ENCODE data around the gene SULT2B1. TPM values are rescaled to one million over a fixed set of nuclear protein-coding genes. Genes with fewer than 3 reads are reported as not detected.
A peak's percentile ranks its signal among the peaks of the same experiment; 100 is the strongest.

Gene SULT2B1
- total RNA-seq, result 1 to 10 TPM in 2 of 4 donors, under 1 TPM in 1, not detected in 1; 0.93 to 3.9 (median 1.0) TPM

GRCh38 chr19:48551437-48552302 is at the start of gene SULT2B1:
TSS of gene SULT2B1 (plus strand) at chr19:48552172. CDS start at chr19:48552253, 81 bp downstream.
- Histone ChIP-seq H3K36me3 (no peaks in the 10 kb centered on the region), H3K9me3 (no peaks in the 10 kb centered on the region), H3K4me3 (no peak within 1 kb of the TSS), H3K4me1 (no peaks in the 10 kb centered on the region), H3K27me3 (peaks cover 67% of the 10 kb centered on the region), H3K27ac (no peak within 1 kb of the TSS)
- TF ChIP-seq EP300 (IDR thresholded peaks at IDR 0.05) (no peak), POLR2A (IDR thresholded peaks at IDR 0.05) (no peak), POLR2AphosphoS5 (IDR thresholded peaks at IDR 0.05) (no peak), CTCF (IDR thresholded peaks at IDR 0.05) (no peak)
- no peak for ATAC-seq
- 58 to 64% methylated on average over 3 to 13 of the region's 36 CpGs for WGBS, 2 donors (ENCODE audit: low coverage in 1 of 2)

DNA sequence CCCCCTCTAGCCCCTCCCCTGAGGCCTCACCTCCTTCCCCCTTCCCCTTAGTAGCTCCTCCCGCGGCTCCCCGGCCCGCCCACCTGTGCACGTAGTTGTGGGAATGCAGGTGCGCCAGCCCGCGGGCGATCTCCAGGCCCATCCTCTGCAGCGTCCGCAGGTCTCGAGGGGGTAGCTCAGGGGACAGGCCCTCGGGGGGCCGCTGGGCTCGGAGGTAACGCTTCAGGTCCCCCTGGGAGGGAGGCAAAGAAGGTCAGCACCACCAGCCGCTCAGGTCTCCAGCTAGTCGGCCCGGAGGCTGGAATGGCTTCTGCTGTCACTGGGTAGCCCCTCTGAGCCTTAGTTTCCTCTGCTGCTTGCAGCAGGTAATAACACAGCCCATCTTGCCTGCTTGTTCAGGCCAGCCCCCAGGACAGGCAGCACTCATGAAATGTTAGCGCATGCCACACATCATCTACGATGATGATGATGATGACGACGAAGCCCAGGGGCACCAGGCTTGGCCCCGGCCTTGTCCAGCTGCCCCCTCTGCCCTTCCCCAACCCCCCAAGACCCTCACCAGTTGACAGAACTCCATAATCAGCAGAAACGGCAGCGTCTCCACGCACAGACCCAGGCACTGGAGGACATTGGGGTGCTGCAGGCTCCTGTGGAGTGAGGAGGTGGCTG is 49.5 kb upstream of the SULT2B1 start:
- H3K9me3 ChIP-seq, result no peaks in the 10 kb centered on the region
- H3K4me3 ChIP-seq, result no peak overlapping the region
- ATAC-seq, result no peak
- peaks cover 0 to 20% (median 5%) of the 10 kb centered on the region in 3 donors for H3K4me1 ChIP-seq
- TF ChIP-seq CTCF (IDR thresholded peaks at IDR 0.05) (no peak), EP300 (IDR thresholded peaks at IDR 0.05) (no peak), POLR2A (IDR thresholded peaks at IDR 0.05) (no peak), POLR2AphosphoS5 (IDR thresholded peaks at IDR 0.05) (no peak)
- peaks cover 55% of the 10 kb centered on the region for H3K27me3 ChIP-seq
- 37% methylated on average over 8 of the region's 27 CpGs; no CpG with 5 or more reads in 1 of the 2 donors for WGBS, 2 donors (ENCODE audit: low coverage in 1 of 2)
- no peaks in the 10 kb centered on the region for H3K36me3 ChIP-seq
- H3K27ac ChIP-seq, result no peak overlapping the region

DNA sequence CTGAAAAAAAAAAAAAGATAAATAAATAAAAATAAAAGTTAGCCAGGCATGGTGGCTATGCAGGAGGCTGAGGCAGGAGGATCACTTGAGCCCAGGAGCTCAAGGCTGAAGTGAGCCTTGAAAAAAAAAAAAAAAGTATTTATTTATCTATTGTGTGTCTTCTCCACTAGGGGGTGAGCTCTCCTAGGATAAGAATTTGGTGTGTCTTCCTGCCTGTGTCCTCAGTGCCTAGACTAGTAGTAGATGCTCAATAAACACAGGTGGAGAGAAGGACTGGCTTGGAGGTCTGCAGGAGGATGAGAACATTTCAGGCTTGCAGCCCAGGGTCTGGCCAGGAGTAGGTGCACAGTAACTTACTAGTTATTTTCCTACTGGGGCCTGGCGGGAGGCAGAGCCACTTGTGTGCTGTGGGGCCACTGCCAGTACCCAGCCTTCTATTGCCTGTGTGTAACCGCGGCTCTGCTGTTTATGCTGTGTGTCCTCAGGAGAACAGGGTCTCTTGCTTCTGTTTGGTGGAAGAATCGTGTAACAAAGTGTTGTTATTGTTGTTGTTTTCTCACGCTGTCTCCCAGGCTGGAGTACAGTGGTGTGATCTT is 45.7 kb upstream of the SULT2B1 start:
- no peak for TF ChIP-seq POLR2AphosphoS5 (IDR thresholded peaks at IDR 0.05)
- peak in 3 of 4 experiments; percentile 43 to 47 (median 44) for TF ChIP-seq CTCF (IDR thresholded peaks at IDR 0.05)
- no peak for TF ChIP-seq EP300 (IDR thresholded peaks at IDR 0.05)
- no peak for TF ChIP-seq POLR2A (IDR thresholded peaks at IDR 0.05)
- no peak overlapping the region for H3K27ac ChIP-seq
- no peak overlapping the region for H3K4me3 ChIP-seq
- H3K27me3 ChIP-seq, result peaks cover 35% of the 10 kb centered on the region
- peaks cover 0 to 17% (median 5%) of the 10 kb centered on the region in 3 donors for H3K4me1 ChIP-seq
- WGBS, 2 donors (ENCODE audit: low coverage in 1 of 2), result 80 to 89% methylated on average over 1 to 3 of the region's 5 CpGs
- ATAC-seq, result no peak
- no peaks in the 10 kb centered on the region for H3K36me3 ChIP-seq
- H3K9me3 ChIP-seq, result no peaks in the 10 kb centered on the region

- H3K4me3 ChIP-seq, result no peak overlapping the region
- H3K36me3 ChIP-seq, result no peaks in the 10 kb centered on the region
- TF ChIP-seq CTCF (IDR thresholded peaks at IDR 0.05), result no peak
- TF ChIP-seq POLR2AphosphoS5 (IDR thresholded peaks at IDR 0.05), result no peak
- TF ChIP-seq EP300 (IDR thresholded peaks at IDR 0.05), result no peak
- TF ChIP-seq POLR2A (IDR thresholded peaks at IDR 0.05), result no peak
- WGBS, 2 donors (ENCODE audit: low coverage in 1 of 2), result 93 to 100% methylated on average over 5 to 7 of the region's 7 CpGs
- peaks cover 35% of the 10 kb centered on the region for H3K27me3 ChIP-seq
- H3K27ac ChIP-seq, result no peak overlapping the region
- ATAC-seq, result no peak
- H3K9me3 ChIP-seq, result no peaks in the 10 kb centered on the region
- peaks cover 0 to 19% (median 4%) of the 10 kb centered on the region in 3 donors for H3K4me1 ChIP-seq
Measured at GRCh38 chr19:48507911-48508439, 44.0 kb upstream of the SULT2B1 start.
